Measurements from ENCODE around the gene PLRG1. TPM values are rescaled to one million over a fixed set of nuclear protein-coding genes. Genes with fewer than 3 reads are reported as not detected.

Gene PLRG1
- total and polyA plus RNA-seq, 8 donors, result 58.0 to 120 (median 96.6) TPM

DNA sequence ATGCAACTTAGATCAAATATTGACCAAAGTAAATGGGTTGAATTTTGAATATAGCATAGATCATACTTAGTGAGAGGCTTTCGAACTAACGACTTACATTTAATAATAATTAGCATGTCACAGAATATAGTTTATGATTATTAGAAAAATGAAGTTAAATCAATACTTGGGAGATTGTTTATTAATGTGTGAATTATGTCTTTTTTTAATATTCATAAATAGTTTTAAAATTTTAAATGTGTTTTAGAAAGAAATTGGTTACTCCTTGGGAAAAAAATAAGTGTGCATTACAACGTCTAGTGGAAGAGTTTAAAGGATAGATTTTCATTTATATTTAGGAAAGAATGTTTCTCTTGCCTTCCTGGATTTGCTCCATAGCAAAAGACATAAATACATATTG, 33.0 kb upstream of the PLRG1 start:
- no peak overlapping the region for H3K27ac ChIP-seq
- TF ChIP-seq, protein P1, sequence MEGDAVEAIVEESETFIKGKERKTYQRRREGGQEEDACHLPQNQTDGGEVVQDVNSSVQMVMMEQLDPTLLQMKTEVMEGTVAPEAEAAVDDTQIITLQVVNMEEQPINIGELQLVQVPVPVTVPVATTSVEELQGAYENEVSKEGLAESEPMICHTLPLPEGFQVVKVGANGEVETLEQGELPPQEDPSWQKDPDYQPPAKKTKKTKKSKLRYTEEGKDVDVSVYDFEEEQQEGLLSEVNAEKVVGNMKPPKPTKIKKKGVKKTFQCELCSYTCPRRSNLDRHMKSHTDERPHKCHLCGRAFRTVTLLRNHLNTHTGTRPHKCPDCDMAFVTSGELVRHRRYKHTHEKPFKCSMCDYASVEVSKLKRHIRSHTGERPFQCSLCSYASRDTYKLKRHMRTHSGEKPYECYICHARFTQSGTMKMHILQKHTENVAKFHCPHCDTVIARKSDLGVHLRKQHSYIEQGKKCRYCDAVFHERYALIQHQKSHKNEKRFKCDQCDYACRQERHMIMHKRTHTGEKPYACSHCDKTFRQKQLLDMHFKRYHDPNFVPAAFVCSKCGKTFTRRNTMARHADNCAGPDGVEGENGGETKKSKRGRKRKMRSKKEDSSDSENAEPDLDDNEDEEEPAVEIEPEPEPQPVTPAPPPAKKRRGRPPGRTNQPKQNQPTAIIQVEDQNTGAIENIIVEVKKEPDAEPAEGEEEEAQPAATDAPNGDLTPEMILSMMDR (IDR thresholded peaks at IDR 0.05), result no peak
- no peak for ATAC-seq
- H3K9me3 ChIP-seq, result no peaks in the 10 kb centered on the region
- no peak overlapping the region for H3K4me3 ChIP-seq
- no peaks in the 10 kb centered on the region for H3K27me3 ChIP-seq
- intact Hi-C loops (cut with DNase I), result no loop called here
- H3K4me1 ChIP-seq, result no peaks in the 10 kb centered on the region
- H3K36me3 ChIP-seq, result no peaks in the 10 kb centered on the region
- no peak for DNase-seq

DNA sequence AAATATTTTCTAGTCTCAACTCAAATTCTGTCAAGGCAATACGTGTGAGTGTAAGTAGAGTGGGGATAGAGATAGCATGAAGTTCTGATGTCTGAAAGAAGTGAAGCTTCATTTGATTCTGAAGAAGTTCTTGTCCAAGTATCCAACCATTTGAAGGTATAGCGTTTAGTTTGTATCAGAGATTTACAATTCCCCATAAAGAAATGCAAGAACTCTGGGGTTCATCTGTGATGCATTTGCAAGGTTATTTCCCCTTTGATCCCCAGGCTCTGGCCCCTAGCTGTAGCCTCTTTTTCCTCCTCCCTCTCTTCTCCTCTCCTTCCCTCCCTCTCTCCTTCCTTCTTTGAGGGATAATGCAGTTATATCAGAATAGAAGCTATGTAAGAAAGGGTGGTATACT, 32.5 kb upstream of the PLRG1 start:
- no peak overlapping the region for H3K4me3 ChIP-seq
- no peak overlapping the region for H3K27ac ChIP-seq
- ATAC-seq (no peak), DNase-seq (no peak)
- no peaks in the 10 kb centered on the region for H3K9me3 ChIP-seq
- no peaks in the 10 kb centered on the region for H3K36me3 ChIP-seq
- H3K4me1 ChIP-seq, result no peaks in the 10 kb centered on the region
- intact Hi-C loops (cut with DNase I), result no loop called here
- peaks cover 0 to under 1% of the 10 kb centered on the region in 2 donors for H3K27me3 ChIP-seq
- TF ChIP-seq, protein P1 (IDR thresholded peaks at IDR 0.05), result no peak

- ATAC-seq, result no peak
- Histone ChIP-seq H3K27ac (no peak overlapping the region), H3K4me1 (no peaks in the 10 kb centered on the region), H3K27me3 (peaks cover 0 to 3% of the 10 kb centered on the region in 2 donors), H3K36me3 (no peaks in the 10 kb centered on the region), H3K4me3 (no peak overlapping the region), H3K9me3 (no peaks in the 10 kb centered on the region)
- TF ChIP-seq, protein P1 (IDR thresholded peaks at IDR 0.05), result no peak
- no peak for DNase-seq
- intact Hi-C loops (cut with DNase I), result no loop called here
Observed at GRCh38 chr4:154579927-154580326, 29.7 kb upstream of the PLRG1 start.

- Histone ChIP-seq H3K4me3 (no peak overlapping the region), H3K27ac (no peak overlapping the region), H3K36me3 (no peaks in the 10 kb centered on the region), H3K4me1 (no peaks in the 10 kb centered on the region), H3K27me3 (peaks cover 0 to 3% of the 10 kb centered on the region in 2 donors), H3K9me3 (no peaks in the 10 kb centered on the region)
- no peak for DNase-seq
- intact Hi-C loops (cut with DNase I), result no loop called here
- no peak for ATAC-seq
- TF ChIP-seq, protein P1 (IDR thresholded peaks at IDR 0.05), result no peak
Observed at GRCh38 chr4:154578919-154579318, 28.7 kb upstream of the PLRG1 start.

GRCh38 chr4:154577324-154577723, 27.1 kb upstream of the PLRG1 start:
- TF ChIP-seq, protein P1 (IDR thresholded peaks at IDR 0.05), result no peak
- ATAC-seq (no peak), DNase-seq (no peak)
- Histone ChIP-seq H3K9me3 (no peaks in the 10 kb centered on the region), H3K4me1 (no peaks in the 10 kb centered on the region), H3K27ac (no peak overlapping the region), H3K36me3 (no peaks in the 10 kb centered on the region), H3K27me3 (peaks cover 0 to 3% of the 10 kb centered on the region in 2 donors), H3K4me3 (no peak overlapping the region)
- intact Hi-C loops (cut with DNase I), result no loop called here

All from left lung (tissue), 10 donors.